ENCODE measurements around the gene CFAP77. TPM values are rescaled to one million over a fixed set of nuclear protein-coding genes. Genes with fewer than 3 reads are reported as not detected.

CFAP77 gene
- polyA plus RNA-seq, 3 donors: not detected

GRCh38 chr9:132415181-132415580 lies 5.2 kb downstream of the CFAP77 start:
- Mint-ChIP-seq H3K9me3 (peaks cover 0 to 9% (median 4%) of the 10 kb centered on the region in 7 donors), H3K4me1 (peaks cover 17% of the 10 kb centered on the region), H3K4me3 (peak overlapping the region in 1 of 2 donors; percentile 62), H3K27ac (peak overlapping the region in 1 of 7 donors; percentile 72), H3K36me3 (peaks cover 4 to 6% of the 10 kb centered on the region in 2 donors), H3K27me3 (ENCODE audit: low read depth in 3 of 3) (peaks cover 72 to 86% (median 80%) of the 10 kb centered on the region in 3 donors)
- Histone ChIP-seq H3K79me2 (ENCODE audit: insufficient read depth, low read length) (no peaks in the 10 kb centered on the region), H4K20me1 (ENCODE audit: insufficient read depth, low read length) (no peaks in the 10 kb centered on the region), H3K4me3 (replicated peaks in 1 of 3; ENCODE audit: low read depth in 2 of 3, low read length in 3 of 3) (no peak overlapping the region), H2AFZ (ENCODE audit: insufficient read depth, low read depth, low read length, poor library complexity, severe bottlenecking) (no peak overlapping the region), H3K4me1 (ENCODE audit: control insufficient read depth in 1 of 2, insufficient read depth in 2 of 2, low read length in 2 of 2) (peaks cover 12 to 13% of the 10 kb centered on the region in 2 donors), H3K27me3 (ENCODE audit: control insufficient read depth in 2 of 2, insufficient read depth in 2 of 2, low read length in 2 of 2) (peaks cover 61 to 69% of the 10 kb centered on the region in 2 donors), H3K9ac (ENCODE audit: insufficient read depth, low read length, poor library complexity, severe bottlenecking) (no peak overlapping the region), H3K36me3 (replicated peaks in 1 of 2; ENCODE audit: control insufficient read depth in 1 of 2, insufficient read depth in 2 of 2, low read length in 2 of 2) (no peaks in the 10 kb centered on the region), H3K27ac (ENCODE audit: low read depth in 1 of 2, low read length in 2 of 2) (no peak overlapping the region), H3K4me2 (replicated peaks; ENCODE audit: extremely low read depth, low read length, poor library complexity, severe bottlenecking) (no peak overlapping the region), H3K9me3 (replicated peaks in 1 of 2; ENCODE audit: control insufficient read depth in 1 of 2, insufficient read depth in 1 of 2, low read length in 2 of 2) (peaks cover 0 to 6% of the 10 kb centered on the region in 2 donors)
- DNase-seq: no peak
- no peak for TF ChIP-seq CTCF (IDR thresholded peaks at IDR 0.05)
- intact Hi-C loops (cut with micrococcal nuclease): no loop called here
- WGBS (ENCODE audit: insufficient coverage): 28% methylated on average over 10 of the region's 12 CpGs

GRCh38 chr9:132418726-132419363 lies 8.8 kb downstream of the CFAP77 start:
- no peak overlapping the region for H2AFZ ChIP-seq (ENCODE audit: insufficient read depth, low read depth, low read length, poor library complexity, severe bottlenecking)
- no peaks in the 10 kb centered on the region for H3K36me3 Mint-ChIP-seq
- H3K27ac Mint-ChIP-seq: no peak overlapping the region
- H3K27me3 ChIP-seq (ENCODE audit: control insufficient read depth in 2 of 2, insufficient read depth in 2 of 2, low read length in 2 of 2): peaks cover 26 to 33% of the 10 kb centered on the region in 2 donors
- no peaks in the 10 kb centered on the region for H4K20me1 ChIP-seq (ENCODE audit: insufficient read depth, low read length)
- H3K27ac ChIP-seq (ENCODE audit: low read depth in 1 of 2, low read length in 2 of 2): no peak overlapping the region
- no peaks in the 10 kb centered on the region for H3K36me3 ChIP-seq (replicated peaks in 1 of 2; ENCODE audit: control insufficient read depth in 1 of 2, insufficient read depth in 2 of 2, low read length in 2 of 2)
- H3K9me3 Mint-ChIP-seq: peaks cover 0 to 4% (median 0%) of the 10 kb centered on the region in 7 donors
- no peaks in the 10 kb centered on the region for H3K4me1 ChIP-seq (ENCODE audit: control insufficient read depth in 1 of 2, insufficient read depth in 2 of 2, low read length in 2 of 2)
- H3K4me3 ChIP-seq (replicated peaks in 1 of 3; ENCODE audit: low read depth in 2 of 3, low read length in 3 of 3): no peak overlapping the region
- no peak overlapping the region for H3K9ac ChIP-seq (ENCODE audit: insufficient read depth, low read length, poor library complexity, severe bottlenecking)
- peaks cover 2% of the 10 kb centered on the region for H3K4me1 Mint-ChIP-seq
- no peaks in the 10 kb centered on the region for H3K79me2 ChIP-seq (ENCODE audit: insufficient read depth, low read length)
- no peak for TF ChIP-seq CTCF (IDR thresholded peaks at IDR 0.05)
- DNase-seq: no peak
- H3K27me3 Mint-ChIP-seq (ENCODE audit: low read depth in 3 of 3): peaks cover 46 to 63% (median 55%) of the 10 kb centered on the region in 3 donors
- intact Hi-C loops (cut with micrococcal nuclease): no loop called here
- 100% methylated on average over 1 of the region's 5 CpGs for WGBS (ENCODE audit: insufficient coverage)
- no peaks in the 10 kb centered on the region for H3K9me3 ChIP-seq (replicated peaks in 1 of 2; ENCODE audit: control insufficient read depth in 1 of 2, insufficient read depth in 1 of 2, low read length in 2 of 2)
- H3K4me3 Mint-ChIP-seq: peak overlapping the region in 1 of 2 donors; percentile 3
- H3K4me2 ChIP-seq (replicated peaks; ENCODE audit: extremely low read depth, low read length, poor library complexity, severe bottlenecking): no peak overlapping the region
